Non-pigmented ciliary epithelial cell (primary cell): ENCODE measurements around the gene DPF1.
"Not testable (repeated sequence)": the region's sequence is repeated elsewhere in the genome, so short reads cannot be mapped to it uniquely, and the experiment has no call there.

ENCODE experiments used
- DNase-seq: peaks from one replicate; pipeline ENCODE4 v3.0.0-alpha.2; 2010; ENCODE audit warnings: low read depth

Gene DPF1

DNA sequence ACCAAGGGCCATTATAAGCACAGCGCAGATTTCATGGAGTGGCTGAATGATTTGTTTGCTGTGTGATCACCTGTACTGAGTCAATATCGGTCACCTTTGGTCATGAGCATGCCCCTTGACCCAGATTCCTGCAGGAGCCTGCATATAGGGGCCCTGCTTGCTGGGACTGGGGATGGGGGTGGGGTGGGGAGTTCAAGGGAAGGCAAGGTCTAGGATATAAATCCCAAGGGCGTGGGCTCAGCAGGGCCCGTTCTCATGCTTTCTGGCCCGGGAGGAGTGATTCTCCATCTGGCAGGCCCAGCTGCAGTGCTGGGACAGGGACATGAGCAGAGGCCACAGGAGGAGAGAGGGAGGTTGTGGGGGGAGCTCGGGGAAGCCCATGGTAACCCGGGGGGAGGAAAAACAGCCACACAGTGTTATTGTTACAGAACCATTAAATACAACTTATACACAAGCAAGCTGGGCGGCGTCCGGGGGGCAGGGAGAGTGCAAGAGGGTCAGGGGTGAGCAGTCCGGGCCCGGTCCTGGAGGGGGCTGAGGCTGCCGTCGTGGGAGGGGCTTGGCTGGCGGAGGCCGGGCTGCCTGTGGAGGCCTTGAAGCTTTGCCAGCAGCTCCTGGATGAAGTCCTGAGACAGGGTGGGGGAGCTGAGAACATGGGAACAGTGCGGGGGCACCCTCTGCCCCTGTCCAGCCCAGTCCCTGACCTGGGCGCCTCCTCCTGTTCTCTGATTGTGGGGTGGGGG lies 27.0 kb upstream of the DPF1 start:
- DNase-seq = no peak

DNA sequence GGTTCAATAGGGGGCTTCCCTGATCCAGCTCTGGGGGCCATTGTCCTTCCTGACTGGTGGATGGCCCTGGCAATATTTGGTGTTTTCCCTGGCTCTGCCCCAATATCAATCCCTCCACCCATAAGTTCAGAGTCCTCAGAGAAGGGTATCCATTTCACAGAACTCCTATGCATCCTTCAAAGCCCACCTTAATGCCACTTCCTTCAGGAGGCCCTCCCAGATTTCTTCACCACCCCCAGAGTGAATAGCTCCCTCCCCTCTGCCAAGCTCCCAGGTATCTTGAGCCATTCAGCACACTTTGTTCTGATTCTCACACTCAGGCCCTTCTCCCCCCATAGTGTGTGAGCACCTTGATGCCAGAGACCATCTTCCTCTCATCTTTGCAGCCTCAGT lies 26.4 kb upstream of the DPF1 start:
- DNase-seq = no peak

GRCh38 chr19:38248421-38248820 lies 24.4 kb upstream of the DPF1 start:
- no peak for DNase-seq

- no peak for DNase-seq
These were observed 23.8 kb upstream of the DPF1 start for GRCh38 chr19:38247734-38248268.

- DNase-seq = no peak
These were observed 23.1 kb upstream of the DPF1 start for GRCh38 chr19:38247126-38247525.

- DNase-seq = no peak
These were observed 21.9 kb upstream of the DPF1 start for GRCh38 chr19:38245826-38246498.

- DNase-seq = no peak
These were observed 19.3 kb upstream of the DPF1 start for GRCh38 chr19:38243279-38243673.

GRCh38 chr19:38239816-38240215 lies 15.8 kb upstream of the DPF1 start:
- DNase-seq = no peak

DNA sequence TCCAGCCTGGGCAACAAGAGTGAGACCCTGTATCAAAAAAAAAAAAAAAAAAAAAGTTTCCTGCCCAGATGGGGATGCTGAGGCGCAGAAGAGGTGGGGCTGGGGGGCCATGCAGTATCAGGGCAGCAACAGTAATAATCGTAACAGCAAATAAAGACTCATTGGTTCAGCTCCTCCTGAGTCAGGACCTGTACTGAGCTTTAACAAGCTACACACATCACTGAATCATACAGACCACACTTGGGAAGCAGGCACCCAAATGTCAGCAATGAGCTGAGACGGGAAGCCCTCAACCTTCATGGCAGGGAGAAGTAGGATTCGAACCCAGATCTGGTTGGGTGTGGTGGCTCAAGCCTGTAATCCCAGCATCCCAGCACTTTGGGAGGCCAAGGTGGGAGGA lies 10.6 kb upstream of the DPF1 start:
- DNase-seq = no peak

DNA sequence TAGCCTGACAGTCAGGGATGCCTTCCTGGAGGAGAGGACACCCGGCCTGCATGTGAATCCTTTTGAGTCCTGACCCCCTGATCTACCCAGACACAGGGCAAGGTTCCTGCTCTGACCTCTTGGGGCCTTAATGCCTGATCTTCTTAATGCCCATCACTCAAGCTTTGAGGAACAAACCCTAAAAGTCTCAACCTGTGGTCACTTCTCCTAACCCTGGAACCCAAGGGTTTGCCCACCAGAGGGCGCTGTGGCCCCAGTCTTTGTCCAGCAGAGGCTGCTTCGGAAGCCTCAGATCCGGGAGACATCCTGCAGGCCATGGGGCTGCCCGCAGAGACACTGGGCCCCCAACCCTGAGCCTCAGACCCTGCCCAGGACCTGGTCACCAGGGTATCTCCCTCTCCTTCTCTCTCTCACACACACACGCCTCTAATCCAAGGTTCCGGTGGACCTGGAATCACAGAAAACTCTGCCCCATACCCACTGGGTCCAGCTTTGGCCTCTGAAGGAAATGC lies 9.8 kb upstream of the DPF1 start:
- DNase-seq = no peak

DNA sequence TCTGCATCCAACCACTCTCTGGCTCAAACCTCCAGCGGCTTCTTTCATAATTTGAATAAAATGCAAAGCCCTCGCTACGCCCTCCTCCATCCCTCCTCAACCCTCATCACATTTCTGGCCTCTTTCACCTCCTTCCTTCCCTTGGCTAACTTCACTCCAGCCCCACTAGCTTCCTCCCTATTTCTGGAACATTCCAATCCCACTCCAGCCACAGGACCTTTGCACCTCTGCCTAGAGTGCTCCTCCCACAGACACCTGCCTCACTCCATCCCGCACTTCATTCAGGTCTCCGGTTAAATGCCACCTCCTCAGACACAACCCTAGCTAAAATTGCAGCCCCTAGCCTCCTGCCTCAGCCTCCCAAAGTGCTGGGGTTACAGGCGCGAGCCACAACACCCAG lies 7.9 kb upstream of the DPF1 start:
- no peak for DNase-seq

DNA sequence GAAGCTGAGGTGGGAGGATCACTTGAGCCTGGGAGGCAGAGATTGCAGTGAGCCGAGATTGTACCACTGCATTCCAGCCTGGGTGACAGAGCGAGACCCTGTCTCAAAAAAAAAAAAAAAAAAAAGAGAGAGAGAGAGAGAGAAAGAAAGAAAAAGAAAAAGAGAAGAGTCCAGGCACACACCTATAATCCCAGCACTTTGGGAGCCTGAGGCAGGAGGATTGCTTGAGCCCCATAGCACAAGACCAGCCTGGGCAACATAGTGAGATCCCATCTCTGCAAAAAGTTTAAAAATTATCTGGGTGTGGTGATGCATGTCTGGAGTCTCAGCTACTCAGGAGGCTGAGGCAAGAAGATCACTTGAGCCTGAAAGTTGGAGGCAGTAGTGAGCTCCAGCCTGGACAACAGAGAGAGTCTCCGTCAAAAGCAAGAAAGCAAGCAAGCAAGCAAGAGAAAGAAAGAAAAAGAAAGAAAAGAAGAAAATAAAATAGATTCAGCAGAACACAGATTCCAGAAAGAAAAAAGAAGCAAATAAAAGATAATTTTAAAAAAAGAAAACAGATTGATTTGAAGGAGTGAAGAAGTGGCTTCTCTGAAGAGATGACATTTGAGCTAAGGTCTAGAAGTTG lies 6.6 kb upstream of the DPF1 start:
- DNase-seq = not testable (repeated sequence)

DNA sequence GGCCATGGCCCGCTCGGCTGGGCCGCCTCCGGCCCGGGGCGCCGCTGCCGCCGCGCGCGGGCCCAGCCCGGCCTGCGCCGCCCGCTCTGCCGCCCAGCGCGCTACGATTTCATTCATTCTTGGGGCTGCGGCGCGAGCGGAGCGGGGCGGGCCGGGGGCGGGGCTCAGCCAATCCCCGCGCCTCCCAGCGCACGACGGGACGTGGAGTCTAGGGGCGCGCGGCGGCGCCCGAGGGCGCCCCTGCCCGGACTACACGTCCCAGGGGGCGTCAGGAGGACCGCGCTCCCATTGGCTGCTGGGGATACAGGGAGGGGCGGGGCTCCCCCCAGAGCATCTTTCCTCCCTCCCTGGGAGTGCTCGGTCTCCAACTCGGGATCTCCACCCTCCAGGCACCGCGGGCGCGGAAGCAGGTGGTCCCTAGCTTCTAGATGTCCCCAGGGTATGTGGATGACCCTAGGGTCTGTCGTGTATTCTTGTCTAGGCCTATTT lies 5.6 kb upstream of the DPF1 start:
- peak; percentile 22 for DNase-seq

GRCh38 chr19:38228491-38229439 lies 4.7 kb upstream of the DPF1 start:
- DNase-seq = no peak

GRCh38 chr19:38228005-38228377 lies 4.0 kb upstream of the DPF1 start:
- DNase-seq = no peak

DNA sequence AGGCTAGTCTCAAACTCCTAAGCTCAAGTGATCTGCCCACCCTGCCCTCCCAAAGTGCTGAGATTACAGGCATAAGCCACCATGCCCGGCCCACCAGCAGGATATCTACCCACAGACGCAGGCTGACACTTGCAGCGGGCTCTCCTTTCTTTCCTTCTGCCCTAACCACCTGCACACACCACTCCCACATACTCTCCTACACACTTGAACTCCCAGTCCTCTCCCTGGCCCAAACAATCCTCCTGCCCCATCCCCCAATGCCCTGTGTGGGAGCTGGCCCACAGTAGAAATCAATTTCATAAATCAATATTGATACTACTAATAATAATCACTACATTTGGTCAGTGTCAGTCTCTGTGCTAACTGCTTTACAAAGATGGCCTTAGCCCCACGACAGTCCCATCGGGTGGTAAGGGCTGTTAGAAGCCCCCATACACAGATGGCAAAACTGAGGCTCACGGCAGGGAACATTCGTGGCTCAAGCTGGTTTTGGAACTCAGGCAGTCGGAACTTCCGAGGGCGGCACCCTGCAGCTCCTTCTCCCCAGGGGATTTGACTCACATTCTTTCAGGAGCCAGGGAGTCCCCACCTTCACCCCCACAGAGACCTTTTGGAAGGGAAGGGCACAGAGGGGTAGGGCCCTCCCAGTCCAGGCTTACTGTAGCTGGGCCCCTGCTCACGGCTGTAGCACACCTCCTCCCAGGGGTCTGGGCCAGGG lies 3.4 kb upstream of the DPF1 start:
- DNase-seq = no peak

DNA sequence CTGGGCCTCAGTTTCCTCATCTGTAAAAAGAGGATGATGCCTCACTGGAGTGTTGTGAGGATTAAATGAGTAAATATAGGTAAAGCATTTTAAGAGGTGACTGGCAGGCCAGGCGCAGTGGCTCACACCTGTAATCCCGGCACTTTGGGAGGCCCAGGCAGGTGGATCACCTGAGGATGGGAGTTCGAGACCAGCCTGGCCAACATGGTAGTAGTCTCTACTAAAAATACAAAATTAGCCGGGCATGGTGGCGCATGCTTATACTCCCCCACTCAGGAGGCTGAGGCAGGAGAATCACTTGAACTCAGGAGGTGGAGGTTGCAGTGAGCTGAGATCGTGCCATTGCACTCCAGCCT lies 819 bp upstream of the DPF1 start:
- DNase-seq = not testable (repeated sequence)

DNA sequence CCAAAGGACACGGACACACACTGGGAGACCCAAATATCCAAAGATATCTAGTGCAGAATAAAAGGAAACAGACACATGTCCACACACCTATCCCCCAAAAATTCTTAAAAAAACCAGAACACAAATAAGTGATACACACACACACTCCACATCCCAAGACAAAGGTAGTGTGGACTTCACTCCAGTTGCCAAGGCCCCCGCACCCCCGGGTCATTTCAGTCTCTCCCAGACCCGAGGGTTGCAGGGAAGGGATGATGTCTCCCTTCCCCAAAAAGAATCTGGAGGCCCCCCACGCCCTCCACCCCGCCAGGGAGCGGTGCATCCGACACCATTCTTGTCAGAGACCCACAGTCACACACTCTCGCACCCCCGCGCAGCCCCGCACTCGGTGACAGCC lies 407 bp downstream of the DPF1 start:
- no peak for DNase-seq

GRCh38 chr19:38223119-38223523 lies 901 bp downstream of the DPF1 start:
- no peak for DNase-seq

- DNase-seq = no peak
These were observed 1.8 kb downstream of the DPF1 start for GRCh38 chr19:38221919-38222830.
